Kidney glomerular epithelial cell (primary cell): Measurements from ENCODE around the gene ECE2.
"Not testable (repeated sequence)": the region's sequence is repeated elsewhere in the genome, so short reads cannot be mapped to it uniquely, and the experiment has no call there.

Experiments
- DNase-seq: peaks from one replicate; lab custom pipeline; 2025; lab: John Stamatoyannopoulos, UW

Gene ECE2

DNA sequence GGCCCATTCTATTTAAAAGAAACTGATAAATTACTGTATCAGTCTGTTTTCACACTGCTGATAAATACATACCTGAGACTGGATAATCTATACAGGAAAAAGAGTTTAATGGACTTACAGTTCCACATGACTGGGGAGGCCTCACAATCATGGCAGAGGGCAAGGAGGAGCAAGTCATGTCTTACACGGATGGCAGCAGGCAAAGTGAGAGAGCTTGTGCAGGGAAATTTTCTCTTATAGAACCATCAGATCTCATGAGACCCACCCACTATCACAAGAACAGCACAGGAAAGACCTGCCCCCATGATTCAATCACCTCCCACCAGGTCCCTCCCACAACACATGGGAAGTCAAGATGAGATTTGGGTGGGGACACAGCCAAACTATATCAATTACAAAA, 8.6 kb upstream of the ECE2 start:
- DNase-seq, result not testable (repeated sequence)

DNA sequence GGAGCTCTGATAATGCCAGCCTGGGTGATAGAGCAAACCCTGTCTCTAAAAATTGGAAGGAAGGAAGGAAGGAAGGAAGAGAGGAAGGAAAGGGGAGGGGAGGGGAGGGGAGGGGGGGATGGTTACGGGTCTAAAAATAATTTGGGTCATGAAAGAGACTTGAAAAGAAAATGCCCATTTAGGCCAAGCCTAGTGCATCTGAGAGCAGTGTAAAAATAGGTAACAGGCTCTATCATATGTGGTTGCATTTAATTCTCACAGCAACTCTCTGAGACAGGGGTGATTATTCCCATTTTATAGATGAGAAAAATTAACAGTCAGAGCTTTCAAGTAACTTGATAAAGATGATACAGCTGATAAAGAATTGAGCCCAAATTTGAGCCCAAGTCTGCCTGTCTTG, 3.6 kb upstream of the ECE2 start:
- no peak for DNase-seq

DNA sequence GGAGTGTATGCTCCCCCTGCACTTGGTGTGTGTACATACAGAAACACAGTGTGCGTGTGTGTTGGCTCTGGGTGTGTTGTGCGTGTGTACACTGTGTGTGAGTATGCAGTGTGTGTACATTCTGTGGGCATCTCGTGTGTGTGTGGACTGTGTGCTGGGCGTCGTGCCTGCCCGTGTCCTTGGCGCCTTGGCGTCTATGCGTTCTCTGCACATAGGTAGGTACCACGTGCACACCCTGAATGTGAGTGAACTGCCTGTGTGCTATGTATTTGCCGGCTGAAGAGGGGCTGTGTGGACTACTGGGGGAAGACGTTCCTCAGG, 481 bp upstream of the ECE2 start:
- no peak for DNase-seq

DNA sequence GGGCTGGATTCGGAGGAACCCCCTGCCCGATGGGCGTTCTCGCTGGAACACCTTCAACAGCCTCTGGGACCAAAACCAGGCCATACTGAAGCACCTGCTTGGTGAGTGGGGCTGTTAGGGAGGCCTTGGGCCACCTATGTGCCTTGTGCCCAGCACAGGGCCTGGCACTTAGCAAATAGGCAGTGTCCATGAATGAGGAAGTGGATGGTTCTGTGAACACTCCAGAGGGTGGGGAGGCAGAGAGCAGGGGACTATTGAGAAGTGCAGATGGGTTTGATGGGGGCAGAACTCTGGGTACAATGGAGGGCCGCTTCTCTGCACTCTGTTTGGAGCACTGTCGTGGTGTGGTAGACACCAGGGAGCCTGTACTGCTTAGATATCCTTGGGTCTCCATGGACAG, 1.5 kb downstream of the ECE2 start:
- DNase-seq, result no peak

DNA sequence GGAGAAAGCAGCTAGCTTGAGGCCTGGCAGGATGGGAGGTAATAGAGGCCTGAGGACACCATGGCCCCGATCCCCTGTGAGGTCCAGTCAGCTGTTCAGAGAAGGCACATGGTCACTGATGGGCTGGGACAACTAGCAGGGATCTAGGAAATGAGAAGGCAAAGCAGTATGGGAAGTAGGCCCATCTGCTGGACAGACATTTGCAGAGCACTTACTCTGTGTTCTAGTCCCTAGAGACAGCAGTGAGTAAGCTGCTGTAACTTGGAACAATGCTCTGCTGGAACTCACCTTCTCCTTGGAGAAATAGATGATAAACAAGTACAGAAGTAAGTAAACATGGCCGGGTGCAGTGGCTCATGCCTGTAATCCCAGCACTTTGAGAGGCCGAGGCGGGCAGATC, 7.1 kb downstream of the ECE2 start:
- DNase-seq, result no peak

DNA sequence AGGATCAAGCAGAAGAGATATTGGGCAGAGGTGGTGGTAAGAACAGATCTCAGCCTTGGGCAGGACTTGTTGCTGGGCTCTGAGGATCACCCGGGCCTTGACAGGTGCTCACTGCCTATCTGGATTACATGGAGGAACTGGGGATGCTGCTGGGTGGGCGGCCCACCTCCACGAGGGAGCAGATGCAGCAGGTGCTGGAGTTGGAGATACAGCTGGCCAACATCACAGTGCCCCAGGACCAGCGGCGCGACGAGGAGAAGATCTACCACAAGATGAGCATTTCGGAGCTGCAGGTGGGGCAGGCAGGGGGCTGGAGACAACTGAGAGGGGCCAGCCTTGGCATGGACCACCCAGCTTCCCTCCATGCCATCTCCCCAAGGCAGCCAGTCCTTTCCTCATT, 7.9 kb downstream of the ECE2 start:
- DNase-seq, result no peak

DNA sequence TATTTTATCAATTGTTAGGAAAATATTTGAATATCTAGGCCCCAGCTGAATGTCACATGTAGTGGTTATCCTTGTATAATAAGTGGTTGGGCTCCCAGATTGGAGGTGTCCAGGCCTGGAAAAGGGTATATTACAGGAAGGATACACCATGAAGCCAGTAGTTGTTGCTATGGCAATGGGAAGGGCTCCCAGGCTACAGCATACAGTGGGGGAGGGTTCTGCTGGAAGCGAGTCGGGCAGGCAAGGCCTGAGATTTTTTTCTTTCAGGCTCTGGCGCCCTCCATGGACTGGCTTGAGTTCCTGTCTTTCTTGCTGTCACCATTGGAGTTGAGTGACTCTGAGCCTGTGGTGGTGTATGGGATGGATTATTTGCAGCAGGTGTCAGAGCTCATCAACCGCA, 8.9 kb downstream of the ECE2 start:
- peak; percentile 54 for DNase-seq

DNA sequence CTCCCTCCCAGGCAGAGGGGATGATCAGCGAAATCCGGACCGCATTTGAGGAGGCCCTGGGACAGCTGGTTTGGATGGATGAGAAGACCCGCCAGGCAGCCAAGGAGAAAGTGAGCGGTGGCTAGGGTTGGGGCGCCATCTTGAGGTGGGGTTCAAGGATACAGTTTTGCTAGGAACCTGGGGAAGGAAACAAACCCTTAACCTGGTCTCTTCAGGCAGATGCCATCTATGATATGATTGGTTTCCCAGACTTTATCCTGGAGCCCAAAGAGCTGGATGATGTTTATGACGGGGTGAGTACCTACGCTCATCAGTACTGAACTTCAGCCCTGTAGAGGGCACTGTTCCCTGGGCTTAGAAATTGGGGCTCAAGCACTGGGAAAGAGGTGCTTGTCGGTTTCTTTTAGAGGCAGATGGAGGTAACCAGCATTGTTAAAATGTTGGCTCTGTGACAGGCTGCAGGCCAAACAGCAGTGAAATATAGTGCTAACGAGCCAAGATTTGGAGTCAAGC, 13.7 kb downstream of the ECE2 start:
- peak; percentile 41 for DNase-seq

DNA sequence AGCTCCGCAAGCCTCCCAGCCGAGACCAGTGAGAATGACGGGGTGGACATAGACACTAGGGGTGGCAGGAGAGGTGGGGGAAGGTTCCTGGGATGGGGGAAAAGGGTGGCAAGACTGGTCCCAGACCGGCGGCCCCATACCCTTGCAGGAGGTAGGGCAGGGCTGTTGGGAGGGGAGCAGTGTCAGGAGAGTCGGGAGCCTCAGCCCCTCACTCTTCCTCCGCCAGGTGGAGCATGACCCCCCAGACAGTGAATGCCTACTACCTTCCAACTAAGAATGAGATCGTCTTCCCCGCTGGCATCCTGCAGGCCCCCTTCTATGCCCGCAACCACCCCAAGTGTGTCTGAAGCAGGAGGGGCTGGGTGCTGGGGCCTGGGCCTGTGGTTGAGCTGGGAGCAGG, 14.5 kb downstream of the ECE2 start:
- DNase-seq, result no peak

DNA sequence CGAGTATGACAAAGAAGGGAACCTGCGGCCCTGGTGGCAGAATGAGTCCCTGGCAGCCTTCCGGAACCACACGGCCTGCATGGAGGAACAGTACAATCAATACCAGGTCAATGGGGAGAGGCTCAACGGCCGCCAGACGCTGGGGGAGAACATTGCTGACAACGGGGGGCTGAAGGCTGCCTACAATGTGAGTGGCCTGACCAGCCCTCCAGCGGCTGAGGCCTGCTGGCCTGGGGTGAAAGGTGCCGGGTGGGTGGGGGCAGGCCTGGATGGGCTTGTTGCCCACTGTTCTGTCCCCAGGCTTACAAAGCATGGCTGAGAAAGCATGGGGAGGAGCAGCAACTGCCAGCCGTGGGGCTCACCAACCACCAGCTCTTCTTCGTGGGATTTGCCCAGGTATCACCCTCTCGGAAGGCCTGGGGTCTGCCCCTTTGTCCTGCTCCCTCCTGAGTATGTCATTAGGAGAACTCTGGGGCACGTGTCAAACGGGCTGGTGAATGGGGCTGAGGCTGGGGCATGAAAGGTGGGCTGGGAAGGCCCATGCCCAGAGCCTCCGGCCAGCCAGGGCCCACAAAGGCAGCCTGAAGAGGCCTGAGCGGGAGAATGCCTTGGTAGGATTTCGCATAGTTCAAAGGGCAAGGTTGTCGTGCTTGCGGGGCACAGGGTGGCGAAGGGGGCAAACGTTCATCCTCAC, 15.4 kb downstream of the ECE2 start:
- no peak for DNase-seq

DNA sequence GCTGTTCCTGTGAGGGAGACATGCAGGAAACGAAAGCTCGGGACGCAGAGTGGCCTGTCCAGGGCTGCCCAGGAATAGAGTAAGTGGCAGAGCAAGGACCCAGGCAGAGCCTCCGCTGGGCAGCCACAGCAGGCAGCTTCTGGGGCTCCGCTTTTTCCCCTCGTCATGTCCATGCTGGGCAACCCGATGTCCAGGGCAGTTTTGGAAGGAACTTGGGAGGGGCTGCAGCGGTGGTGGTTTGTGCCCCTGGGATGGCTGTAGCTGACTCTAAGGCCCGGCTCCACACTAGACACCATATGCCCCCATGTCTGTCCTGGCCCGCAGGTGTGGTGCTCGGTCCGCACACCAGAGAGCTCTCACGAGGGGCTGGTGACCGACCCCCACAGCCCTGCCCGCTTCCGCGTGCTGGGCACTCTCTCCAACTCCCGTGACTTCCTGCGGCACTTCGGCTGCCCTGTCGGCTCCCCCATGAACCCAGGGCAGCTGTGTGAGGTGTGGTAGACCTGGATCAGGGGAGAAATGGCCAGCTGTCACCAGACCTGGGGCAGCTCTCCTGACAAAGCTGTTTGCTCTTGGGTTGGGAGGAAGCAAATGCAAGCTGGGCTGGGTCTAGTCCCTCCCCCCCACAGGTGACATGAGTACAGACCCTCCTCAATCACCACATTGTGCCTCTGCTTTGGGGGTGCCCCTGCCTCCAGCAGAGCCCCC, 16.1 kb downstream of the ECE2 start:
- DNase-seq, result no peak

DNA sequence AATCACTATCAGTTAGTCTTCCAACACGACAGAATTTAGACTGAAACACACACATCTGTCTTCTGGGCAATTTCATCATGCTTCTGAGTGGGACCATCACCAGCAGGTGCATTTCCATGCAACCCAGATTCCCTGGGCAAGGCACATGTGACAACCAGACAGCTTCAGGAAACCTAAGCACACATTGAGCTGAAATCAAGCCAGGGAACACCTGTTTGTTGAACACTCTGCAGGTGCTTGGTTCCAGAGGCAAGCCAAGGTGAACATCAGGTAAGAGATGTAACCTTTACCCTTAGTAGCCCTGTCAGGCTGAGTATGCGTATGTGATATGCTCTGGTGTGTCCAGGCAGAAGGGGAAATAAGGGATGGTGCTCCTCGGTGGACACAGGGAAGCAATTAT, 19.9 kb downstream of the ECE2 start:
- DNase-seq, result no peak

DNA sequence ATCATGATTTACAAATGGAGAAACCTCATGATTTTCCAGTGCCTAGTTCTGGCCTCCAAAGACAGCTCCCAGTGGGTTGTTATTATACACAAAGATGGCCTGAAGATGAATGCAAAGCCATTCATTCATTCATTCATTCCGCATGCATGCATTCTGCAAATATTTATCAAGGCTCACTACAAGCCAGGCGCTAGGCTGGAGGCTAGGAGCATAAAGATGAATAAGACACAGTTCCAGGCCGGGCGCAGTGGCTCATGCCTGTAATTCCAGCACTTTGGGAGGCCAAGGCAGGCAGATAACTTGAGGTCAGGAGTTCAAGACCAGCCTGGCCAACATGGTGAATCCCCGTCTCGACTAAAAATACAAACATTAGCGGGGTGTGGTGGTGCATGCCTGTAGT, 20.8 kb downstream of the ECE2 start:
- DNase-seq, result no peak

DNA sequence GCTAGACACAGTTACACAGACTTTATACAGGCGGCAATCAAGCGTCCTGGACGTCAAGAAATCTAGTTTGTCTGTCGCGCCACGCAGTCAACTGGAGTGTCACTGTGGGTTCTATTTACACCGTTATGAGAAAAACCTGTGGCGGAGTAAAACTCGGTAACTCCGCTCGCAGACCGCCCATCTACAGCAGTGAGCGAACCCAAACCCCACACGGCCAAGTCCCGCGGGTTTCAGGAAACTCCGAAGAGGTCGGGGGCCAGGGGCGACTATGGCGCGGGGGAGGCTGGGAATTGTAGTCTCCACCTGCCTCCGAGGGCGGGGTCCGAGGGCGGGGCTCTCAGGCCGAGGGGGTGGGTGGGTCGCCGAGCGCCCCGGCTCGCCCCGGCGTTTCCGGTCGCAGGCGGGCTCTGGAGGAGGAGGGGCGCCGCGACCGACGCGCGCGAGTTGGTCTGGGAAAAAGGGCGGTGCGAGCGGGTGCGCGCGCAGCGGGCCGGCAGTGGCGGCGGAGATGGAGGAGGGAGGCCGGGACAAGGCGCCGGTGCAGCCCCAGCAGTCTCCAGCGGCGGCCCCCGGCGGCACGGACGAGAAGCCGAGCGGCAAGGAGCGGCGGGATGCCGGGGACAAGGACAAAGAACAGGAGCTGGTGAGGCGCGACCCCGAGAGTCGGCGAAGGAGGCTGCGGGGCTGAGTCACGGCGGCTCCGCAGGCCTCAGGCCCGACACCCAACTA, 23.1 kb downstream of the ECE2 start, which contains the start of gene PSMD2:
TSS of gene PSMD2 (plus strand) at position 483 of the 729 bp plus-strand sequence. CDS start at position 509, 26 bp downstream.
- DNase-seq, result peak; percentile 89

DNA sequence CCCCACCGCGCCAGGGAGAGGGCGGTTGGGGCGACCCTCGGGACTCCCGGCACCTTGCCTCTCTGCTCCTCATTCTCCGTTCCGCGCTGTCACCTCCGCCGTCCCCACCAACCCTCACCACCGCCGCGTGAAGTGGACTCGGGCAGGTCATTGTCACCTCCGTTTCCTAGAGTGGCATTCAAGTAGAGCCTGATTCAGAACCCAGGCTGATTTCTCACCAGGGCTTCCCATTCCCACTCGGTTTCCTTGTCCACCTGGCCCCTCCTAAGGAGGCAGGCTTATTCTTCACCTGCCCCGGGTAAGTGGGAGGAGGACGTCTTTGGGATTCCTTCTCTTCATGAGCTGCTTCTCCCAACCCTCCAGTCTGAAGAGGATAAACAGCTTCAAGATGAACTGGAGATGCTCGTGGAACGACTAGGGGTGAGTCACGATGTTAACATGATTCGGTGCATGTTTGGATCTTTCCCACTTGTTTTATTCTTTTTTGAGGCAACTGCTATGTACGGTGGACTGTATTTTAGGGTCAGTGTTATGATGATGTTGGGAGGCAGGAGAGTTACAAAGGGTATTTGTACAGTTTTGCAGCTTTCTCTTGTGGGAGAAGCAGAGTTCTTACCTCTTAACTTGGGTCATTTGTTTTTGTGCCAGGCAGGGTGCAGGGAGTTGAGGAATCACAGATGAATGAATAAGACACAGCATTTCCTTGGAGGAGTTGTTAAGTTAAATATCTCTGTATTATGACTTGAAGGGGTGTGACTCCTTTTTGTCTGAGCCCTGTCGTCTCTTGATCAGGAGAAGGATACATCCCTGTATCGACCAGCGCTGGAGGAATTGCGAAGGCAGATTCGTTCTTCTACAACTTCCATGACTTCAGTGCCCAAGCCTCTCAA, 23.9 kb downstream of the ECE2 start:
- DNase-seq, result no peak

DNA sequence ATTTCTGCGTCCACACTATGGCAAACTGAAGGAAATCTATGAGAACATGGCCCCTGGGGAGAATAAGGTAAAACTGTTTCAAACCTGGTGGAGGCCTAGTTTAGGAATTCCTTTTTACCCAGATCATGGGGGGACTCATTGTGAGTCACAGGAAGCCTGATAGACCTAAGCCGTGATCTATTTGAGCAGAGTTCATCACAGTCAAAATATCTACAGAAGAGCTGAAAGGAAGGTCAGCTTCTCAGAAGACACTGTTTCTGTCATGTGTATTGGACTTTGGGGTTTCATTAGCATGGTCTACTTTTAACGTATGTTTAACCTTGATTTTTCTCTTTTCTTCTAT, 24.5 kb downstream of the ECE2 start:
- peak; percentile 35 for DNase-seq

DNA sequence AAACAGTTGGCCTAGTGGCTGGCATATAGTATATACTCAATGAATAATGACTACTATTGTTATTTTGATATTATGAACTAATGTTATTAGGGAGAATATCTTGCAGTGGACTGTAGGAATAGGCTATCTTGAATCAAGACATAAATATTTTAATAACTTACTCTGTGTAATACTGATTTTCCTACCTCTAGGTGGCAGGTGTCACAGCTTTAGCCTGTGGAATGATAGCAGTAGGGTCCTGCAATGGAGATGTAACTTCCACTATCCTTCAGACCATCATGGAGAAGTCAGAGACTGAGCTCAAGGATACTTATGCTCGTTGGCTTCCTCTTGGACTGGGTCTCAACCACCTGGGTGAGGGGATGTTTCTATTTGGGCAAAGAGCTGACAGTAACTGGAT, 29.8 kb downstream of the ECE2 start:
- DNase-seq, result peak; percentile 17

DNA sequence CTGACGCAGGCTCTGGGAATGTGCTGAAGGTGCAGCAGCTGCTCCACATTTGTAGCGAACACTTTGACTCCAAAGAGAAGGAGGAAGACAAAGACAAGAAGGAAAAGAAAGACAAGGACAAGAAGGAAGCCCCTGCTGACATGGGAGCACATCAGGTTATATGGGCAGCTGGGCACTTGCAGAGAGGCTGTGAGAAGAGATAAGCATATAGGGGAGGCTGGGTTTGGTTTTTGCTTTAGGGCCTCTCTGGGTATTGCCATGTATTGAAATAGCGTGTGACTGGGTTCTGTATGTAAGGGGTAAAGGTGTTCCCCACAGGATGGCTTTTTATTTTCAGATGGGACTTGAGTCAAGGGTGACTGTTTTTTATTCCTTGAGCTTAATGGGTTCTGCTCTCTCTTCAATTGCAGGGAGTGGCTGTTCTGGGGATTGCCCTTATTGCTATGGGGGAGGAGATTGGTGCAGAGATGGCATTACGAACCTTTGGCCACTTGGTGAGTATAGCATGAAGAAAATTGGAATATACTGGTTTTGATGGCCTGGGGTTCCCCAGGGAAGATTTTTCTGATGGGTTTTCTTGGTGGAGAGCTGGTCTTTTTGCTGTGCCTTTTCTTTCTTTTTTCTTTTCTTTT, 30.6 kb downstream of the ECE2 start:
- DNase-seq, result no peak

DNA sequence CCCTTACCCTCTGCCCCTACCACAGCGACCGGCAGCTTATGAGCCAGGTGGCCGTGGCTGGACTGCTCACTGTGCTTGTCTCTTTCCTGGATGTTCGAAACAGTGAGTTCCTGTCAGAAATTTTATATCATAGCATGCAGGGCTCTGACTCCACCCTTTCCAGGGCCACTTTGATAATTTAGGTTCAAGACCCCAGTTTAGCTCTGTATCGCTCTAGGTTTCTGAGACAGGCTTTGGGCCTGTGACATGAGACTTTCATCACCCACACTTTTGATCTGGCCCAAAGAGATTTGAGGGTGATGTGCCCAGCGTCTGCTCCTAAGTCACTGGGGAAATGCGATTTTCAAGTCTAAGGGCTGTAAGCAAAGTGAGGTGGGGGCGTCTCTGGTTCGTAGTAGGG, 32.1 kb downstream of the ECE2 start:
- no peak for DNase-seq

DNA sequence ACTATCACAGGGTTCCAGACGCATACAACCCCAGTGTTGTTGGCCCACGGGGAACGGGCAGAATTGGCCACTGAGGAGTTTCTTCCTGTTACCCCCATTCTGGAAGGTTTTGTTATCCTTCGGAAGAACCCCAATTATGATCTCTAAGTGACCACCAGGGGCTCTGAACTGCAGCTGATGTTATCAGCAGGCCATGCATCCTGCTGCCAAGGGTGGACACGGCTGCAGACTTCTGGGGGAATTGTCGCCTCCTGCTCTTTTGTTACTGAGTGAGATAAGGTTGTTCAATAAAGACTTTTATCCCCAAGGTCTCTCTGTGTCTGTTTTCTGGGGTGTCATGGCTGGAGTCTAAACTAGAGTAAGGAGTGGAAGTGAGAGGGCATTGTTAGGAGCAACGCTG, 32.9 kb downstream of the ECE2 start:
- no peak for DNase-seq

DNA sequence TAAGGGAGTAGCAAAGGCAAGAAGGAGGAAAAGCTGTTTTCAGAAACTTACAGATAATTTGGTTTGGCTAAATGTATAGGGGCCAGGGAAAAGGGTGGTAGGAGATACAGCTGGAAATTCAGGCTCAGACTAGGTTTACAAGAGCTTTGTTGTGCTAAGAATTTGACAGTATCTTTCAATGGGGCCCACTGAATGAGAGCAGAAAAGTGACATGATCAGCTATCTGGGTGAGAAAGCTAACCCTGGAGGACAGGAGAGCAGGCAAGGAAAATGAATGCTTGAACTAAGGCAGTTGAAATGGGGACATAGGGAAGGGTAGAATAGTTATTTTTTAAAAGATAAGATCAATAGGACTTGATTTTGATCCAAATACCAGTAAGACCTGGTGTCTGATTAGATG, 35.8 kb downstream of the ECE2 start:
- DNase-seq, result no peak

DNA sequence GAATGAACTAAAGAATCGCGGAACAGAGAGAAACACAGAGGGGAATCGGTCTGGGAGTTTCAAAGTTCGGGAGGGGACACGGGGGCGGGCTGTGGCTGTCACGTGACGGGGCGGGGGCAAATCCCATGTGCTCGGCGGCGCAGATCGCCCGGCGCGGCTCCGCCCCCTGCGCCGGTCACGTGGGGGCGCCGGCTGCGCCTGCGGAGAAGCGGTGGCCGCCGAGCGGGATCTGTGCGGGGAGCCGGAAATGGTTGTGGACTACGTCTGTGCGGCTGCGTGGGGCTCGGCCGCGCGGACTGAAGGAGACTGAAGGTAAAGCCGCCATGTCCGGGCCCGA, 38.5 kb downstream of the ECE2 start, which contains the start of gene EIF4G1:
TSS of gene EIF4G1 (plus strand) at position 244 of the 337 bp plus-strand sequence. CDS start 1,191 bp downstream, outside the sequence.
- peak; percentile 89 for DNase-seq
